Liver (tissue), 9 donors: ENCODE data around the gene ITGB3. TPM values are rescaled to one million over a fixed set of nuclear protein-coding genes. Genes with fewer than 3 reads are reported as not detected.

Source experiments
- DNase-seq: peaks from one replicate; pipeline ENCODE4 v3.0.0-alpha.2; 2017; ENCODE audit warnings: low spot score
- H3K27ac ChIP-seq, 2 donors: one replicate each; pipeline ENCODE4 v1.7.0; 2013; ENCODE audit warnings: inconsistent platforms in 2 of 2, low read length in 2 of 2, control low read depth in 1 of 2, low read depth in 1 of 2, mild to moderate bottlenecking in 1 of 2
- H3K27me3 ChIP-seq, 4 donors: one replicate each; pipeline versions ENCODE4 v1.6.1 to v1.7.0; 2013; ENCODE audit warnings: low read length in 3 of 4, inconsistent platforms in 1 of 4, mild to moderate bottlenecking in 1 of 4, moderate library complexity in 1 of 4; ENCODE audit not compliant: control insufficient read depth in 4 of 4, insufficient read depth in 4 of 4
- H3K36me3 ChIP-seq, 4 donors: one replicate each; pipeline versions ENCODE4 v1.6.1 to v1.7.0; 2013; ENCODE audit warnings: low read length in 3 of 4, mild to moderate bottlenecking in 3 of 4, low read depth in 1 of 4, moderate library complexity in 1 of 4; ENCODE audit not compliant: control insufficient read depth in 4 of 4, insufficient read depth in 3 of 4
- H3K4me1 ChIP-seq, 4 donors: one replicate each; pipeline versions ENCODE4 v1.6.1 to v1.7.0; 2013; ENCODE audit warnings: low read length in 3 of 4, mild to moderate bottlenecking in 3 of 4, moderate library complexity in 1 of 4; ENCODE audit not compliant: control insufficient read depth in 4 of 4, insufficient read depth in 4 of 4
- H3K4me3 ChIP-seq, 3 donors: one replicate each; pipeline versions ENCODE4 v1.6.1 to v1.7.0; 2013; ENCODE audit warnings: low read length in 3 of 3, control low read depth in 1 of 3, low read depth in 1 of 3, mild to moderate bottlenecking in 1 of 3
- H3K9ac ChIP-seq, 2 donors: one replicate each; pipeline ENCODE4 v1.7.0; 2013; ENCODE audit warnings: low read length in 2 of 2, mild to moderate bottlenecking in 2 of 2, moderate library complexity in 2 of 2, control low read depth in 1 of 2, low read depth in 1 of 2
- H3K9me3 ChIP-seq, 4 donors: one replicate each; pipeline versions ENCODE4 v1.6.1 to v1.7.0; 2013; ENCODE audit warnings: low read length in 3 of 4; ENCODE audit not compliant: control insufficient read depth in 4 of 4
- CTCF ChIP-seq: fragments of 150-350 bp; IDR thresholded peaks from 2 replicates; pipeline ENCODE4 v1.5.1; 2017; ENCODE audit warnings: improper control_type of control experiment, low read depth, low read length; ENCODE audit not compliant: missing input control
- EGR1 ChIP-seq, 2 donors: IDR thresholded peaks; 2 replicates each; pipeline ENCODE4 v1.6.1; 2016 to 2018; ENCODE audit warnings: antibody characterized with exemption in 2 of 2, low read depth in 2 of 2
- FOXA1 ChIP-seq: IDR thresholded peaks from 2 replicates; pipeline ENCODE4 v1.6.1; 2016; ENCODE audit warnings: antibody characterized with exemption
- FOXA2 ChIP-seq: IDR thresholded peaks from 2 replicates; pipeline ENCODE4 v1.6.1; 2016; ENCODE audit warnings: antibody characterized with exemption
- HNF4A ChIP-seq, 2 donors: conservative IDR thresholded peaks; 2 replicates each; pipeline ENCODE4 v1.6.1; 2016; ENCODE audit warnings: antibody characterized with exemption in 2 of 2, mild to moderate bottlenecking in 2 of 2
- HNF4G ChIP-seq: IDR thresholded peaks from 2 replicates; pipeline ENCODE4 v1.6.1; 2016; ENCODE audit warnings: antibody characterized with exemption
- JUND ChIP-seq, 2 donors: IDR thresholded peaks; 2 replicates each; pipeline ENCODE4 v1.6.1; 2016; ENCODE audit warnings: antibody characterized with exemption in 2 of 2
- MAX ChIP-seq: IDR thresholded peaks from 2 replicates; pipeline ENCODE4 v1.6.1; 2016; ENCODE audit warnings: antibody characterized with exemption
- NR2F2 ChIP-seq: IDR thresholded peaks from 2 replicates; pipeline ENCODE4 v1.6.1; 2016; ENCODE audit warnings: antibody characterized with exemption
- RAD21 ChIP-seq, 2 donors: IDR thresholded peaks; 2 replicates each; pipeline ENCODE4 v1.6.1; 2016; ENCODE audit warnings: antibody characterized with exemption in 2 of 2, mild to moderate bottlenecking in 2 of 2
- SP1 ChIP-seq: IDR thresholded peaks from 2 replicates; pipeline ENCODE4 v1.6.1; 2018; ENCODE audit warnings: antibody characterized with exemption, mild to moderate bottlenecking
- TAF1 ChIP-seq: conservative IDR thresholded peaks from 2 replicates; pipeline ENCODE4 v1.6.1; 2016; ENCODE audit warnings: antibody characterized with exemption, mild to moderate bottlenecking
- YY1 ChIP-seq: IDR thresholded peaks from 2 replicates; pipeline ENCODE4 v1.6.1; 2016; ENCODE audit warnings: antibody characterized with exemption, mild to moderate bottlenecking
- whole genome bisulfite sequencing: extraction: QIAGEN DNeasy Blood & Tissue Kit; methylation state at CpG from one replicate; pipeline ENCODE4 v1.1.7; 2013; 5-methylcytosine and 5-hydroxymethylcytosine counted together
- polyA plus RNA-seq, 2 donors: library from polyadenylated mRNA; stranded (reverse) in 1 of 2; unstranded in 1 of 2; fragments of 200-250 nt in 1 of 2; fragments of >200 nt in 1 of 2; fragmentation: Nextera tagmentation in 1 of 2; extraction: Ambion mirVana in 1 of 2; gene quantifications; one replicate each; pipeline versions ENCODE4 v1.2.1 to v1.2.3, GENCODE V29; 2013 to 2015
- total RNA-seq, 2 donors: library from RNA; depleted of rRNA; stranded (reverse); fragments of >200 nt; gene quantifications; one replicate each; pipeline ENCODE4 v1.2.3, GENCODE V29; 2014
- TF ChIP-seq, protein P1 (sequence below): IDR thresholded peaks from 2 replicates; pipeline ENCODE4 v1.6.1; 2016; ENCODE audit warnings: antibody characterized with exemption, mild to moderate bottlenecking
- donor health status: healthy.
- donor health status: healthy.
- donor health status: healthy.
- donor health status: healthy.
- donor health status: healthy.

Gene ITGB3
- total RNA-seq (10 to 100 TPM in 1 of 2 donors, 1 to 10 TPM in 1; 4.8 to 33.4 TPM), polyA plus RNA-seq (1 to 10 TPM in 1 of 2 donors, under 1 TPM in 1; 0.47 to 2.8 TPM)

DNA sequence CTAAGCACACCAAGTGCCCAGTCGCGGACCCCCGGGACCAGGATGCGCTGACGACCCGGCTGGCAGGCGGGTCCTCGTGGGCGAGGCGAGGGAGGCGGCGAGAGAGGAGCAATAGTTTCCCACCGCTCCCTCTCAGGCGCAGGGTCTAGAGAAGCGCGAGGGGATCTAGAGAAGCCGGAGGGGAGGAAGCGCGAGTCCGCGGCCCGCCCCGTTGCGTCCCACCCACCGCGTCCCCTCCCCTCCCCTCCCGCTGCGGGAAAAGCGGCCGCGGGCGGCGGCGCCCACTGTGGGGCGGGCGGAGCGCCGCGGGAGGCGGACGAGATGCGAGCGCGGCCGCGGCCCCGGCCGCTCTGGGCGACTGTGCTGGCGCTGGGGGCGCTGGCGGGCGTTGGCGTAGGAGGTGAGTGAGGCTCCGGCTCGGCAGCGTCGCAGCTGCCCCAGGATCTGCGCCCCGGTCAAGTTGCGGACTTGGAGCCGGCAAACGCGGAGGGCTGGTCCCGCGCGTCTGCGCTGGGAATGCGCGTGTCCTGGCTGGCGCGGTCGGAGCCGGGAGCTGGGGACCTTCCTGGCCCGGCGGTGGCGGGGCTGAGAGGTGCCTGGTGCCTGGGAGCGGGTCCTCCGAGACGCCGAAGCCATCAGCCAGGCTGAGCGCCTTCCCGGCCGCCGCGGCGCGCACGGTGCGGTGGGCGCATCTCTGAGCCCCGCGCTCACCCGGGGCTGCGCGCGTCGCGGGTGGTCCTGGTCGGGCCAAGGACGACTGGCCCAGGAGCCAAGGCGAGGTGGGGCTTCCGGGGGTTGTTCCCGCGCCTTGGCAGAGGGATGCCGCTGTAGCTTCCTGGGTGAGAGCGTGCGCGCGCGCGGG lies at the start of gene ITGB3:
ITGB3 (plus strand) TSS at position 287 of the 862 bp plus-strand sequence; CDS start at position 322, 35 bp downstream.
- H3K27ac ChIP-seq, result peak within 1 kb of the TSS; percentile 60 to 76
- H3K9me3 ChIP-seq, result no peaks in the 10 kb centered on the region
- H3K4me3 ChIP-seq, result peak within 1 kb of the TSS; percentile 65 to 83 (median 75)
- H3K9ac ChIP-seq, result peak within 1 kb of the TSS in 1 of 2 donors; percentile 66
- TF ChIP-seq CTCF (peak; percentile 39), HNF4A (conservative IDR thresholded peaks at IDR 0.05) (no peak), RAD21 (IDR thresholded peaks at IDR 0.05) (peak in 1 of 2 donors; percentile 61)
- peaks cover 3 to 23% (median 21%) of the 10 kb centered on the region in 4 donors for H3K4me1 ChIP-seq
- no peaks in the 10 kb centered on the region for H3K36me3 ChIP-seq
- 5% methylated on average over 112 of the region's 112 CpGs for WGBS
- peak; percentile 78 for DNase-seq
- H3K27me3 ChIP-seq, result no peaks in the 10 kb centered on the region

DNA sequence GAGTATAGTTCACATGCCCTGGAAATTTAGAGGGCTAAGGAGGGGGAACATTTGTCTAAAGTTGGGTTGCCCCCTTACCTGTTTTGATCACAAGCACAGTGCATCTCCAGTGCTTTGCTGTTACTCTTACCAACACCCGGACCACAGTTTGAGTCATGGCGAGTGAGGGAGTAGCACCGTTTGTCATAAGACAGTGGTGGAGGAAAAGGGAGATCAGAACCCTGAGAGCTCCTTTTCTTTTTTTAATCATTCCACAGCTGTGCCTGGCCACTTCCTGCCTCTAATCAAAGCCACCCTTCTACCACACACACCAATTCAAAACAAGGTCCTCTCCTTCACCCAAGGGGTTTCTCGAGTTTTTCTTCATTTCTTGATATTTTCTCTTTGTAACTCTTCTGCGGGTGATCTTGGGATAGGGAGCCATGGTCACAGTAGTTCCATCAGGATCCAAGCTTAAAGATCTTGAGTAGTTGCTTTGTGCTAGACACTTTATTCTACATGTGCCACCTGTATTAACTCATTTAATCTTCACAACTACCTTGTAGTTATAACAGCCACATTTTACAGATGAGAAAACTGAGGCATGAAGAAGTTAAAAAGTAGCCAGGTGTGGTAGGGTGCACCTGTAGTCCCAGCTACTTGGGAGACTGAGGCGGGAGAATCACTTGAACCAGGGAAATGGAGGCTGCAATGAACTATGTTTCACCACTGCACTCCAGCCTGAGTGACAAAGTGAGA lies 49.5 kb upstream of the ITGB3 start:
- no peak for TF ChIP-seq HNF4G
- 81% methylated on average over 6 of the region's 6 CpGs for WGBS
- no peaks in the 10 kb centered on the region for H3K9me3 ChIP-seq
- no peak for DNase-seq
- H3K9ac ChIP-seq, result no peak overlapping the region
- no peaks in the 10 kb centered on the region for H3K36me3 ChIP-seq
- H3K4me1 ChIP-seq, result no peaks in the 10 kb centered on the region
- H3K27ac ChIP-seq, result no peak overlapping the region
- no peak overlapping the region for H3K4me3 ChIP-seq
- H3K27me3 ChIP-seq, result no peaks in the 10 kb centered on the region

DNA sequence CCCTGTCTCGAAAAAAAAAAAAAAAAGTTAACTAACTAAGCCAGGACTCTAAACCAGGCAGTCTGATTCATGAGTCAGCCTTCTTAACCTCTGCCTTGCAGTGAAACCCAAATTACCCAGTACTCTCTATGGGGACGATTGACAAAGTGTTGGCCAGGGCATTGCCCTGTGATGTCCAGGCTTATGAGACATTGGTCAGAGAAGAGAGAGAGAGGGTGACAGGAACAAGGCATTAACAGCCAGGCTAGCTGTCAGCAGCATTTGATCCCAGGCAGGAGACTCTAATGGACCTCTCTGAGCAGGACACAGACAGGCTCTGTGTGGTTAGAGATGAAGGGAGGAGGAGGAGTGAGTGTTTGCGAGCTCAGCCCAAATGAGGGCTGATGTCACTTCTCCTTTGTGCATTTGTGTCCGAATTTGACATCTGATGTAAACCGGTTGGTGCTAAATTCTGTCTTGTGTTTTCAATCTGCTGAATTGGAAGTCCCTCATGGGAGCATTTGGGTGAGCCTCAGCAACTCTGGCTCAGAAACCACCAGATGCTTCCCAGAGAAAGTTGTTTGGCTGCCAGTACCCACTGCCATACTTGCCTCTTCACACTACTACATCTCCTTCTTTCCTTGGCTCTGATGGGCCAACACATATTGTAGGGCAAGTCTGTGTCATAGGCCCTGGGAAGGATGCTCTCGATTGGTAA lies 48.8 kb upstream of the ITGB3 start:
- H3K4me1 ChIP-seq, result no peaks in the 10 kb centered on the region
- no peak overlapping the region for H3K9ac ChIP-seq
- no peaks in the 10 kb centered on the region for H3K9me3 ChIP-seq
- H3K27me3 ChIP-seq, result no peaks in the 10 kb centered on the region
- H3K4me3 ChIP-seq, result no peak overlapping the region
- peak; percentile 33 for DNase-seq
- peak overlapping the region; percentile 35 to 47 for H3K27ac ChIP-seq
- WGBS, result 67% methylated on average over 6 of the region's 6 CpGs
- H3K36me3 ChIP-seq, result no peaks in the 10 kb centered on the region
- TF ChIP-seq EGR1 (IDR thresholded peaks at IDR 0.05; ENCODE audit: low read depth in 2 of 2) (no peak), FOXA1 (no peak), NR2F2 (no peak), RAD21 (IDR thresholded peaks at IDR 0.05) (no peak), MAX (no peak), SP1 (no peak), FOXA2 (no peak), CTCF (no peak), YY1 (no peak), HNF4G (no peak), TAF1 (no peak), JUND (IDR thresholded peaks at IDR 0.05) (no peak)
- TF ChIP-seq, protein P1, sequence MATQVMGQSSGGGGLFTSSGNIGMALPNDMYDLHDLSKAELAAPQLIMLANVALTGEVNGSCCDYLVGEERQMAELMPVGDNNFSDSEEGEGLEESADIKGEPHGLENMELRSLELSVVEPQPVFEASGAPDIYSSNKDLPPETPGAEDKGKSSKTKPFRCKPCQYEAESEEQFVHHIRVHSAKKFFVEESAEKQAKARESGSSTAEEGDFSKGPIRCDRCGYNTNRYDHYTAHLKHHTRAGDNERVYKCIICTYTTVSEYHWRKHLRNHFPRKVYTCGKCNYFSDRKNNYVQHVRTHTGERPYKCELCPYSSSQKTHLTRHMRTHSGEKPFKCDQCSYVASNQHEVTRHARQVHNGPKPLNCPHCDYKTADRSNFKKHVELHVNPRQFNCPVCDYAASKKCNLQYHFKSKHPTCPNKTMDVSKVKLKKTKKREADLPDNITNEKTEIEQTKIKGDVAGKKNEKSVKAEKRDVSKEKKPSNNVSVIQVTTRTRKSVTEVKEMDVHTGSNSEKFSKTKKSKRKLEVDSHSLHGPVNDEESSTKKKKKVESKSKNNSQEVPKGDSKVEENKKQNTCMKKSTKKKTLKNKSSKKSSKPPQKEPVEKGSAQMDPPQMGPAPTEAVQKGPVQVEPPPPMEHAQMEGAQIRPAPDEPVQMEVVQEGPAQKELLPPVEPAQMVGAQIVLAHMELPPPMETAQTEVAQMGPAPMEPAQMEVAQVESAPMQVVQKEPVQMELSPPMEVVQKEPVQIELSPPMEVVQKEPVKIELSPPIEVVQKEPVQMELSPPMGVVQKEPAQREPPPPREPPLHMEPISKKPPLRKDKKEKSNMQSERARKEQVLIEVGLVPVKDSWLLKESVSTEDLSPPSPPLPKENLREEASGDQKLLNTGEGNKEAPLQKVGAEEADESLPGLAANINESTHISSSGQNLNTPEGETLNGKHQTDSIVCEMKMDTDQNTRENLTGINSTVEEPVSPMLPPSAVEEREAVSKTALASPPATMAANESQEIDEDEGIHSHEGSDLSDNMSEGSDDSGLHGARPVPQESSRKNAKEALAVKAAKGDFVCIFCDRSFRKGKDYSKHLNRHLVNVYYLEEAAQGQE, result no peak
